ENCODE measurements around the gene CYP3A7. TPM values are rescaled to one million over a fixed set of nuclear protein-coding genes. Genes with fewer than 3 reads are reported as not detected.
"Not testable (repeated sequence)": the region's sequence is repeated elsewhere in the genome, so short reads cannot be mapped to it uniquely, and the experiment has no call there.

Gene CYP3A7
- total RNA-seq, 1 donor from 2014 or later: not detected

- Histone ChIP-seq H3K4me3 (ENCODE audit: low read depth, low read length) (no peak overlapping the region), H3K27me3 (ENCODE audit: control insufficient read depth, insufficient read depth, low read length) (no peaks in the 10 kb centered on the region), H3K36me3 (ENCODE audit: control insufficient read depth, insufficient read depth, low read length) (no peaks in the 10 kb centered on the region)
- DNase-seq (ENCODE audit: low read depth) (peak; percentile 75), FAIRE-seq (no peak)
- no peak for TF ChIP-seq CTCF (IDR thresholded peaks at IDR 0.05; ENCODE audit: insufficient read depth, low read length, severe bottlenecking)
Observed at GRCh38 chr7:99713995-99714570, 20.9 kb downstream of the CYP3A7 start.

DNA sequence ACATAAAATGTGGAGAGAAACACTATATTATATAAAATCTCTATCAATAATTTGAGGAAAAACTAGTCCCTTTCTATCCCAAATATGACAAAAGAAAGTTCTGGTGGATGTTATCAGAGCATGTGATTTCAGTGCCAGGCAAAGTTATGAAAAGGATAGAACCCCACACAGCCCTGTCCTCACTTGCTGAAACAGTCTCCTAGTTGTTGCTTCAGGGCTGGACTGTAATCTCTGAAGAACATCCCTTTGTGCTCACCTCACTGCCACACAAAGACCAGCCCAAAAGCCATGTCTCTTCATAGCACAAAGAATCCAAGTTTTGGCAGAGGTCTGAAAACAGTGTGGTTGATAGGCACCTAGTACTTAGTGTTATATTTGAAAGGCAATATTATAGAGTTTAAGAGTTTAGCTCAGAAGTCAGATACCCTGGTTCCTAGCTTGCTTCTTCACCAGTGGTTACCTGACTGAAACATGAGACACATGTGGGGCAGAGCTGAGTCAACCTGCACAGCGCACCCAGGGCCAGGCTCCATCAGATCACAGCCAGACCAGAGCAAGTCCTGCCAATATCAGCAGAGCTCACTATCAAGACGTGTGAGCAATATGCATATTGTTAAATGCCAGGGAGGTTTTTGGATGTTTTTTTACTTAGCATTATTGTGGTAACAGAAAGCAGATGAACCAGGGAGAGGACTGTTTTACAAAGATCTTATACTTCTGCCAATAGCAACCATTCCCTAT lies 25.0 kb downstream of the CYP3A7 start:
- no peak for TF ChIP-seq CTCF (IDR thresholded peaks at IDR 0.05; ENCODE audit: insufficient read depth, low read length, severe bottlenecking)
- no peaks in the 10 kb centered on the region for H3K36me3 ChIP-seq (ENCODE audit: control insufficient read depth, insufficient read depth, low read length)
- H3K4me3 ChIP-seq (ENCODE audit: low read depth, low read length): no peak overlapping the region
- FAIRE-seq (no peak), DNase-seq (ENCODE audit: low read depth) (peak; percentile 69)
- no peaks in the 10 kb centered on the region for H3K27me3 ChIP-seq (ENCODE audit: control insufficient read depth, insufficient read depth, low read length)

DNA sequence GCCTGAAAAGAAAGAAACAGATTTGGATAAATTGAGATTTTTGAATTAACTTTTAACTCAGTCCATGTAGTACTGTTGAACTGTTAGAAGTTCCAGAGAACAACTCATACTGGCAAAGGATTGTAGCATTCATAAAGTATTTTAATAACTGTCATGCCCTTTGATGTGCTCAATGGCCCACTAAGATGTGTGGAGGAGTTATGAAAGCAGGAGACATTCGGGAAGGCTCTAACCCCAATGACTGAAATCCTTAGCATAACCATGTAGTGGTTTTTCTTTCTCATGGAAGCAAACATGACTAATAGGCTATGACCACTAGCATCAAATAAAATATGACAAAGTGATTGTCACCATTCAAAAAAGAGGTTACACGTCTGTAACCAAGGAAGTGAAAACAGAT lies 25.7 kb downstream of the CYP3A7 start:
- no peak for FAIRE-seq
- no peak for DNase-seq (ENCODE audit: low read depth)
- Histone ChIP-seq H3K36me3 (ENCODE audit: control insufficient read depth, insufficient read depth, low read length) (no peaks in the 10 kb centered on the region), H3K27me3 (ENCODE audit: control insufficient read depth, insufficient read depth, low read length) (no peaks in the 10 kb centered on the region), H3K4me3 (ENCODE audit: low read depth, low read length) (no peak overlapping the region)
- TF ChIP-seq CTCF (IDR thresholded peaks at IDR 0.05; ENCODE audit: insufficient read depth, low read length, severe bottlenecking): no peak

DNA sequence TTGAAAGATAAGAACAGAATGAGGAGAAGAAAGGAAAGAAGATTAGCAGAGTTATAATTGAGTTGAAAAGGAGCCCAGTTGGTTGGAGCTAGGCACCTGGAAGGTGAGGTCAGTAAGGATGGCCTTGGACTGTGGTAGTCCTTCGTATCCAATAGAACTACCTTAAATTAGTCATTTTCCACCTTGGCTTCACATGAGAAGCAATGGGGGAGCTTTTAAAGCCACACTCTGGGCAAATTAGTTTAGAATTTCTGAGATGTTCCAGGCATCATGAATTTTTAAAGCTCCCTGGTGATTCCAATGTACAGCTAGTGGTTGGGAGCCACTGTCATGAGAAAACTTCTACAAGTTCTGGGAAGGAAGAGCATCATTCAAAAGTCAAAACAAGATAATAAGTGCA lies 27.9 kb downstream of the CYP3A7 start:
- no peak for TF ChIP-seq CTCF (IDR thresholded peaks at IDR 0.05; ENCODE audit: insufficient read depth, low read length, severe bottlenecking)
- DNase-seq (ENCODE audit: low read depth): no peak
- Histone ChIP-seq H3K36me3 (ENCODE audit: control insufficient read depth, insufficient read depth, low read length) (no peaks in the 10 kb centered on the region), H3K27me3 (ENCODE audit: control insufficient read depth, insufficient read depth, low read length) (no peaks in the 10 kb centered on the region), H3K4me3 (ENCODE audit: low read depth, low read length) (no peak overlapping the region)
- no peak for FAIRE-seq

GRCh38 chr7:99699946-99700345 lies 35.0 kb downstream of the CYP3A7 start:
- Histone ChIP-seq H3K36me3 (ENCODE audit: control insufficient read depth, insufficient read depth, low read length) (no peaks in the 10 kb centered on the region), H3K4me3 (ENCODE audit: low read depth, low read length) (no peak overlapping the region), H3K27me3 (ENCODE audit: control insufficient read depth, insufficient read depth, low read length) (no peaks in the 10 kb centered on the region)
- FAIRE-seq: peak; percentile 36
- TF ChIP-seq CTCF (IDR thresholded peaks at IDR 0.05; ENCODE audit: insufficient read depth, low read length, severe bottlenecking): no peak
- DNase-seq (ENCODE audit: low read depth): no peak

- peak; percentile 23 for FAIRE-seq
Observed at GRCh38 chr7:99698867-99699730, 35.9 kb downstream of the CYP3A7 start.

More at GRCh38 chr7:99698867-99699730, 35.9 kb downstream of the CYP3A7 start:
- peak; percentile 66 for DNase-seq (ENCODE audit: low read depth)
- H3K27me3 ChIP-seq (ENCODE audit: control insufficient read depth, insufficient read depth, low read length); H3K4me3 ChIP-seq (ENCODE audit: low read depth, low read length); H3K36me3 ChIP-seq (ENCODE audit: control insufficient read depth, insufficient read depth, low read length): not testable (repeated sequence)
